H1 (cell line): ENCODE data around the gene NXNL2. TPM values are rescaled to one million over a fixed set of nuclear protein-coding genes. Genes with fewer than 3 reads are reported as not detected.

Source experiments
- BCL11A ChIP-seq, 2 experiments: IDR thresholded peaks; one replicate each; pipeline ENCODE4 v1.6.1; 2011; ENCODE audit warnings: low read depth in 2 of 2, low read length in 2 of 2, mild to moderate bottlenecking in 2 of 2
- CHD2 ChIP-seq: IDR thresholded peaks from 2 replicates; pipeline ENCODE4 v1.6.1; 2012; ENCODE audit warnings: low read length, improper control_type of control experiment
- EP300 ChIP-seq, 2 experiments: IDR thresholded peaks; 1 replicate in 1 of 2; 2 replicates in 1 of 2; pipeline ENCODE4 v1.6.1; 2011 to 2012; ENCODE audit warnings: low read depth in 2 of 2, low read length in 2 of 2, mild to moderate bottlenecking in 2 of 2, borderline replicate concordance in 1 of 2, inconsistent platforms in 1 of 2, moderate library complexity in 1 of 2
- FOSL1 ChIP-seq: IDR thresholded peaks from 2 replicates; pipeline ENCODE4 v1.6.1; 2011; ENCODE audit warnings: mild to moderate bottlenecking, low read depth, low read length, moderate library complexity; ENCODE audit not compliant: insufficient read depth
- KDM1A ChIP-seq: fragments of 200-600, 300-600 bp; sonication (generic); IDR thresholded peaks from 2 replicates; pipeline ENCODE4 v1.7.1; 2016; ENCODE audit warnings: mild to moderate bottlenecking, low read length, borderline replicate concordance
- KDM4A ChIP-seq: IDR thresholded peaks from one replicate; pipeline ENCODE4 v1.7.1; 2012; ENCODE audit warnings: low read depth, mild to moderate bottlenecking, moderate library complexity, low read length, inconsistent platforms; ENCODE audit not compliant: severe bottlenecking
- PHF8 ChIP-seq: fragments of 200-600 bp; sonication (generic); conservative IDR thresholded peaks from 2 replicates; pipeline ENCODE4 v1.7.1; 2012; ENCODE audit warnings: low read depth, mild to moderate bottlenecking, inconsistent platforms, low read length, moderate library complexity
- RAD21 ChIP-seq, 2 experiments: IDR thresholded peaks in 1 of 2; conservative IDR thresholded peaks in 1 of 2; 2 replicates each; pipeline ENCODE4 v1.6.1; 2011; ENCODE audit warnings: low read depth in 2 of 2, low read length in 2 of 2, improper control_type of control experiment in 1 of 2, inconsistent platforms in 1 of 2, mild to moderate bottlenecking in 1 of 2, moderate library complexity in 1 of 2
- SIRT6 ChIP-seq: IDR thresholded peaks from one replicate; pipeline ENCODE4 v1.7.1; 2012; ENCODE audit warnings: low read length, inconsistent platforms
- polyA plus RNA-seq, 7 experiments: library from polyadenylated mRNA; depleted of rRNA in 3 of 7; stranded (reverse) in 5 of 7; unstranded in 2 of 7; fragments of >200 nt in 5 of 7; fragments of 200-250 nt in 2 of 7; gene quantifications; 1 replicate in 5 of 7; 2 replicates in 1 of 7; 4 replicates in 1 of 7; pipeline versions ENCODE4 v1.2.1 to v1.2.3, GENCODE V29; 2011 to 2013; ENCODE audit warnings: missing spikeins in 2 of 7, mixed read lengths in 2 of 7
- total RNA-seq: library from RNA; stranded (reverse); fragmentation: NEBNext Ultra II Directional; extraction: Animal tissue kit (Norgen Biotek cat#: 25700); gene quantifications from 2 replicates; pipeline ENCODE4 v1.2.1, GENCODE V29; 2021

Gene NXNL2
- total and polyA plus RNA-seq, 2 of the 8 experiments (the other 6 are each of a cell fraction or from before 2014, with no cell fraction given) = 1.9 to 2.6 TPM

- peak; percentile 54 for TF ChIP-seq RAD21 (IDR thresholded peaks at IDR 0.05 in 1 of 2, conservative IDR thresholded peaks at IDR 0.05 in 1 of 2; ENCODE audit: low read depth in 2 of 2, low read length in 2 of 2)
- no peak for TF ChIP-seq FOSL1
- no peak for TF ChIP-seq EP300 (IDR thresholded peaks at IDR 0.05; ENCODE audit: borderline replicate concordance in 1 of 2, low read depth in 2 of 2, low read length in 2 of 2)
- no peak for TF ChIP-seq BCL11A (IDR thresholded peaks at IDR 0.05; ENCODE audit: low read depth in 2 of 2, low read length in 2 of 2)
- TF ChIP-seq SIRT6 = no peak
- TF ChIP-seq KDM1A = peak; percentile 38; the same call in 1 of the 2 replicates
- TF ChIP-seq PHF8 = no peak
- TF ChIP-seq CHD2 = no peak
- TF ChIP-seq KDM4A = no peak
Observed at GRCh38 chr9:88531920-88532698, 2.9 kb upstream of the NXNL2 start (continued).
